Measurements from ENCODE around the gene BOK. TPM values are rescaled to one million over a fixed set of nuclear protein-coding genes. Genes with fewer than 3 reads are reported as not detected.
A peak's percentile ranks its signal among the peaks of the same experiment; 100 is the strongest.

BOK gene
- total and polyA plus RNA-seq, 2 of the 13 experiments (the other 11 are each of a cell fraction or from before 2014, with no cell fraction given) = 35.5 to 39.2 TPM

GRCh38 chr2:241540771-241541561 lies 17.6 kb upstream of the BOK start (continued):
- TF ChIP-seq ZBTB49 (CRISPR knock-in tag; IDR thresholded peaks at IDR 0.05; ENCODE audit: borderline replicate concordance) (no peak), GABPB1 (CRISPR knock-in tag; IDR thresholded peaks at IDR 0.05) (peak; percentile 37; the same call in 1 of the 2 replicates), HNF4G (IDR thresholded peaks at IDR 0.05; ENCODE audit: borderline replicate concordance, low read depth, low read length) (no peak), HNF4G (CRISPR knock-in tag; IDR thresholded peaks at IDR 0.05; ENCODE audit: borderline replicate concordance, low read depth) (0 out of 2 replicates have a peak, but pooled peaks have one; percentile 23), RAD21 (CRISPR knock-in tag; IDR thresholded peaks at IDR 0.05) (no peak), ZNF781 (CRISPR knock-in tag; IDR thresholded peaks at IDR 0.05; ENCODE audit: borderline replicate concordance, not compliant biosample characterization) (no peak), ZNF839 (CRISPR knock-in tag; IDR thresholded peaks at IDR 0.05; ENCODE audit: borderline replicate concordance) (no peak), GFI1 (CRISPR knock-in tag; IDR thresholded peaks at IDR 0.05; ENCODE audit: borderline replicate concordance) (no peak), ZBTB33 (CRISPR knock-in tag; IDR thresholded peaks at IDR 0.05) (no peak; the same call in 1 of the 2 replicates), ZNF589 (CRISPR knock-in tag; conservative IDR thresholded peaks at IDR 0.05) (no peak), SNRNP70 (IDR thresholded peaks at IDR 0.05; ENCODE audit: low read depth, low read length) (no peak), ZBTB44 (CRISPR knock-in tag; IDR thresholded peaks at IDR 0.05) (no peak), EEA1 (CRISPR knock-in tag; IDR thresholded peaks at IDR 0.05; ENCODE audit: borderline replicate concordance) (0 out of 2 replicates have a peak, but pooled peaks have one; percentile 16), ETV6 (CRISPR knock-in tag; conservative IDR thresholded peaks at IDR 0.05) (no peak), YEATS4 (CRISPR knock-in tag; IDR thresholded peaks at IDR 0.05; ENCODE audit: borderline replicate concordance) (peak; percentile 41; the same call in 1 of the 2 replicates), RFX5 (IDR thresholded peaks at IDR 0.05; ENCODE audit: low read depth, low read length) (no peak), MED1 (CRISPR knock-in tag; IDR thresholded peaks at IDR 0.05) (peak; percentile 35; the same call in 1 of the 2 replicates), PBX3 (CRISPR knock-in tag; IDR thresholded peaks at IDR 0.05; ENCODE audit: borderline replicate concordance) (no peak), CBX1 (IDR thresholded peaks at IDR 0.05; ENCODE audit: low read depth) (no peak), KLF15 (CRISPR knock-in tag; IDR thresholded peaks at IDR 0.05; ENCODE audit: borderline replicate concordance) (0 out of 2 replicates have a peak, but pooled peaks have one; percentile 39), BORCS8-MEF2B (CRISPR knock-in tag; IDR thresholded peaks at IDR 0.05) (no peak), ZFP62 (CRISPR knock-in tag; IDR thresholded peaks at IDR 0.05) (no peak), ZNF768 (CRISPR knock-in tag; IDR thresholded peaks at IDR 0.05) (no peak)
